KMS-11 (cell line): ENCODE data around the gene SP7.
A peak's percentile ranks its signal among the peaks of the same experiment; 100 is the strongest.

Source experiments
- H2AFZ ChIP-seq: fragments of 200-600 bp; sonication (generic); 2 replicates; pipeline ENCODE4 v1.6.1; 2016; ENCODE audit warnings: antibody characterized with exemption, mixed run types, low read depth
- H3K27ac ChIP-seq: fragments of 200-600 bp; sonication (generic); 2 replicates; pipeline ENCODE4 v1.6.1; 2016; ENCODE audit warnings: mild to moderate bottlenecking, mixed run types
- H3K27me3 ChIP-seq: fragments of 200-600 bp; sonication (generic); 2 replicates; pipeline ENCODE4 v1.6.1; 2017; ENCODE audit warnings: mild to moderate bottlenecking, low read depth, mixed run types, moderate library complexity; ENCODE audit not compliant: insufficient read depth
- H3K36me3 ChIP-seq: fragments of 200-600 bp; sonication (generic); 2 replicates; pipeline ENCODE4 v1.6.1; 2017; ENCODE audit warnings: mild to moderate bottlenecking, mixed run types; ENCODE audit not compliant: insufficient read depth
- H3K4me1 ChIP-seq: fragments of 200-600 bp; sonication (generic); 2 replicates; pipeline ENCODE4 v1.6.1; 2016; ENCODE audit warnings: mild to moderate bottlenecking, low read depth, mixed run types; ENCODE audit not compliant: poor library complexity, severe bottlenecking
- H3K4me2 ChIP-seq: fragments of 200-600 bp; sonication (generic); 2 replicates; pipeline ENCODE4 v1.7.0; 2016; ENCODE audit warnings: mild to moderate bottlenecking, mixed run types
- H3K4me3 ChIP-seq: fragments of 200-600 bp; sonication (generic); IDR thresholded peaks from 2 replicates; pipeline ENCODE4 v1.6.1; 2017; ENCODE audit warnings: low read depth, low read length, mixed read lengths; ENCODE audit not compliant: insufficient read depth
- H3K79me2 ChIP-seq: fragments of 200-600 bp; sonication (generic); 2 replicates; pipeline ENCODE4 v1.6.1; 2016; ENCODE audit warnings: low read depth, mixed run types; ENCODE audit not compliant: insufficient read depth
- H3K9ac ChIP-seq: fragments of 200-600 bp; sonication (generic); 2 replicates; pipeline ENCODE4 v1.6.1; 2016; ENCODE audit warnings: mild to moderate bottlenecking, mixed run types
- H4K20me1 ChIP-seq: fragments of 200-600 bp; sonication (generic); 2 replicates; pipeline ENCODE4 v1.6.1; 2016; ENCODE audit warnings: mild to moderate bottlenecking, mixed run types; ENCODE audit not compliant: insufficient read depth
- CTCF ChIP-seq: fragments of 200-600 bp; sonication (generic); conservative IDR thresholded peaks from 2 replicates; pipeline ENCODE4 v1.6.1; 2017; ENCODE audit warnings: low read depth, mild to moderate bottlenecking, antibody characterized with exemption, low read length, moderate library complexity, mixed read lengths

SP7 gene

DNA sequence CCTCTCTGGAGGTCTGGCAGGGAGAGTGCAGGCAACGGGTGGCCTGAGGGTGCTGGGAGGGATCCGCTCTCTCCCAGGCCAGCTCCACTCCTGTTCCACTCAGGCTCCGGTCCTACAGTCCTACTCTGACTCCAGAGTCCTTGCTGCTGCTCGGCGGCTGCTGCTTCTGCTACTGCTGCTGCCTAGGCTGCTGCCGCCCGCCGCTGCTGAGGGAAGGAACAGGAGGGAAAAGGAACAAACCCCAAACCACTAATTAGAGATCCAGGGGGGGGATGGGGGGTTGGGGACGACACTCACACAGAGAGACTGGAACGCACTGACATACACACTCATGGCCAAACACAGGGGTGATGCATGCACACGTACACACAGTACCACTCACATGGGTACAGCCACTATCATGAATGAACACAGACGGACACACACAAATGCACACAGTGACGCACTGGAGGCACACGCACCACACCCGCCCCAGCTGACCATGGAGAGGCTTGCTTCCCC, at the start of gene SP7:
SP7 (minus strand) TSS at position 174 of the 501 bp plus-strand sequence. CDS start 708 bp downstream, outside the sequence.
- H3K79me2 ChIP-seq: no peaks in the 10 kb centered on the region
- H3K4me3 ChIP-seq: no peak within 1 kb of the TSS
- H3K36me3 ChIP-seq: no peaks in the 10 kb centered on the region
- H3K4me1 ChIP-seq: peaks cover 8% of the 10 kb centered on the region
- H4K20me1 ChIP-seq: no peaks in the 10 kb centered on the region
- H3K27me3 ChIP-seq: peaks cover 10% of the 10 kb centered on the region; the same call in 1 of the 2 replicates
- H3K9ac ChIP-seq: no peak within 1 kb of the TSS
- no peak within 1 kb of the TSS for H3K27ac ChIP-seq
- no peak within 1 kb of the TSS for H3K4me2 ChIP-seq
- H2AFZ ChIP-seq: no peak within 1 kb of the TSS
- no peak for TF ChIP-seq CTCF

DNA sequence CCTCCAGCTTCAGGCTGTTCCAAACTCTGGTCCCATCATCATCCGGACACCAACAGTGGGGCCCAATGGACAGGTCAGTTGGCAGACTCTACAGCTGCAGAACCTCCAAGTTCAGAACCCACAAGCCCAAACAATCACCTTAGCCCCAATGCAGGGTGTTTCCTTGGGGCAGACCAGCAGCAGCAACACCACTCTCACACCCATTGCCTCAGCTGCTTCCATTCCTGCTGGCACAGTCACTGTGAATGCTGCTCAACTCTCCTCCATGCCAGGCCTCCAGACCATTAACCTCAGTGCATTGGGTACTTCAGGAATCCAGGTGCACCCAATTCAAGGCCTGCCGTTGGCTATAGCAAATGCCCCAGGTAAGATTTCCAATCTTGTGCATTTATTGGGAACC, 47.1 kb upstream of the SP7 start:
- no peaks in the 10 kb centered on the region for H3K27me3 ChIP-seq
- H2AFZ ChIP-seq: no peak overlapping the region
- no peak overlapping the region; the same call in 1 of the 2 replicates for H3K27ac ChIP-seq
- peaks cover 83% of the 10 kb centered on the region for H3K4me1 ChIP-seq
- no peaks in the 10 kb centered on the region for H4K20me1 ChIP-seq
- no peak overlapping the region for H3K9ac ChIP-seq
- H3K36me3 ChIP-seq: peaks cover 4% of the 10 kb centered on the region; the same call in 1 of the 2 replicates
- no peak overlapping the region for H3K4me3 ChIP-seq
- TF ChIP-seq CTCF: no peak
- H3K4me2 ChIP-seq: peak overlapping the region; percentile 2; the same call in 1 of the 2 replicates
- peaks cover 76% of the 10 kb centered on the region for H3K79me2 ChIP-seq

GRCh38 chr12:53381731-53382630, 45.8 kb upstream of the SP7 start:
- H3K79me2 ChIP-seq: peaks cover 63% of the 10 kb centered on the region
- H3K4me1 ChIP-seq: peaks cover 71% of the 10 kb centered on the region
- no peaks in the 10 kb centered on the region for H4K20me1 ChIP-seq
- H3K9ac ChIP-seq: peak overlapping the region; percentile 36; the same call in 1 of the 2 replicates
- H2AFZ ChIP-seq: no peak overlapping the region
- H3K36me3 ChIP-seq: no peaks in the 10 kb centered on the region; the same call in 1 of the 2 replicates
- peak overlapping the region; percentile 79 for H3K4me2 ChIP-seq
- H3K4me3 ChIP-seq: peak overlapping the region; percentile 68
- H3K27ac ChIP-seq: peak overlapping the region; percentile 21; the same call in 1 of the 2 replicates
- TF ChIP-seq CTCF: peak; percentile 96
- no peaks in the 10 kb centered on the region for H3K27me3 ChIP-seq

DNA sequence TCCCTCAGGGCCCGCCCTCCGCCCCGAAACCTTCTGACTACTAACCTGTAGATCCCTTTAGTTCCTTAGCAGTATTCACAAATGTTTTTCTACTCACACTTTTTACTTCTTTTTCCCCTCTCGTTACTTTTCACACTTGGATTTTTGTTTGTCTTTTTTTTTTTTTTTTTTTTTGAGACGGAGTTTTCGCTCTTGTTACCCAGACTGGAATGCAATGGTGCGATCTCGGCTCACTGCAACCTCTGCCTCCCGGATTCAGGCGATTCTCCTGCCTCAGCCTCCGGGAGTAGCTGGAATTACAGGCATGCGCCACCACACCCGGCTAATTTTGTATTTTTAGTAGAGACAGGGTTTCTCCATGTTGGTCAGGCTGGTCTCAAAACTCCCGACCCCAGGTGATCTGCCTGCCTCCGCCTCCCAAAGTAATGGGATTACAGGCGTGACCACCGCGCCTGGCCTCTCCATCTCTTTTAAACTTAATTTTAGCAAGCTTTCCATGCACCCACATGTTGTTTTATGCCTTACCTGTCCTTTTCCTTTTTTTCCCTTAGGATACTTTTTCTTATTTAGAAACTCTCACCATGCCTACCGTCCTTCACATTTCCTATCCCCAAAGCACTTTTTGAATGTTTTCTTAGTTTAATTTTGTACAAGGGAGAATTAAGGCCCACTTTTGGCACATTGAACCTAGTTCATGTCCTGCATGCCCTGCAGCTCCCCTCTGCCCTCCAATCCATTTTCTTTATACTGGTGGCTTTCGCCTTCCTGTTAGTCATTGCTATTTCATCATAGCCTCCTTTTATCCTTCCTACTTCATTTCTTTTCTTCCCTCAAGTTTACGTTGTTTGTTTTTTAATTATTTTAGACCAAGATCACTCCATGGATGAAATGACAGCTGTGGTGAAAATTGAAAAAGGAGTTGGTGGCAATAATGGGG, 44.9 kb upstream of the SP7 start:
- Histone ChIP-seq H3K9ac (peak overlapping the region; percentile 36), H3K4me2 (peak overlapping the region; percentile 79), H3K79me2 (peaks cover 54% of the 10 kb centered on the region), H3K27me3 (no peaks in the 10 kb centered on the region), H4K20me1 (no peaks in the 10 kb centered on the region), H3K36me3 (no peaks in the 10 kb centered on the region; the same call in 1 of the 2 replicates), H2AFZ (peak overlapping the region; percentile 19; the same call in 1 of the 2 replicates), H3K27ac (peak overlapping the region; percentile 21; the same call in 1 of the 2 replicates), H3K4me1 (peaks cover 62% of the 10 kb centered on the region), H3K4me3 (peak overlapping the region; percentile 68)
- TF ChIP-seq CTCF: no peak
